Measurements from ENCODE around the gene THRB.

Gene THRB

DNA sequence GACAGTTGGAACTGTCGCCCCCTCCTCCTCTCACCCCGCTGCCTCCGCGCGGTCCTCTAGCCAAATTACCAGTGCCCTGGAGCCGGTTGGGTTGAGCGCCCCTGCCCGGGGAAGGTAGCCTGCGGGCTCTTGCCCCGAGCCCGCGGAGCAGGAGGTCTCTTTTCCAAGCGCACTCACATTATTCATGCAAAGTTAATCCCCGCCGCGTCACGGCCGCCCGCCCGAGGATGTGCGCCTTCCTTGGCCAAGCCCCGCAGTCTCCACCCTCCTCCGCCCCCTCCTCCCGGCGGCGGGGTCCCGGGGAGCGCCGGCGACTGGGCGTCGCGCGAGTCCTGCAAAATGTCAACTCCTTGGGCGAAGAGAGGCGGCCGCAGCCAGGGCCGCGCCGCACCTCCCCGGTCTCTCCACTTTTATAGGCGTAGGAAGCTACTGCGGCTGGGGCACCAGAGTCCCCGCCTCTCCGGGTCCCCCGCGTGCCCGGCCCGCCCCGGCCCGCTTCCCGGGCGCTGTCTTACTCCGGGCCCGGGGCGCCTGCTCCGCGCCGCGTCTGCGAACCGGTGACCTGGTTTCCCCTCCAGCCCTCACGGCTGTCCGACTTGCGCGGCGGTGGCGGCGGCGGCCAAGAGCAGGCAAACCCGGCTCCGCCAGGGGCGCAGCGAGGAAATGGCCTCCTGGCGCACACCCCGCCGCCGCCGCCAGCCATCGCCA is at the start of gene THRB:
Gene THRB, minus strand, starts transcription at position 233 of the 708 bp plus-strand sequence.
- DNase-seq: peak; percentile 51

DNA sequence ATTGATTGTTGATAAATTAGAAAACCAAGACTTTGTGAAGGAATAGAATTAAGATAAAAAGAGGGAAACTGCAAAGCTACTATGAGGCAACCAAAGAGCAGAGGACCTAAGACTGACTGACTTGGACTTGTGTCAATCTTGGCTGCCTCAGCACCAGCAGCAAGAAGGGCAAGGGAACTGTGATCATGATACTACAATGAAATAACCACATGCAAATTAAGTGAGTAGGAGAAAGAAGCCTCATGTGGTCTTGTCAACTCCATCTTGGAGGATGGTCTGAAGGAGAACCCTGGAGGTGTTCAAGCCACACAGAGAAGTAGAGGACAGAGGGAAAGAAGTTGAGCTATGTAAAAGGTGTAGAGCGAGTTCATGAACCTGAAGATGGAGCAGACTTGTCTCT is 47.3 kb upstream of the THRB start:
- DNase-seq: no peak

DNA sequence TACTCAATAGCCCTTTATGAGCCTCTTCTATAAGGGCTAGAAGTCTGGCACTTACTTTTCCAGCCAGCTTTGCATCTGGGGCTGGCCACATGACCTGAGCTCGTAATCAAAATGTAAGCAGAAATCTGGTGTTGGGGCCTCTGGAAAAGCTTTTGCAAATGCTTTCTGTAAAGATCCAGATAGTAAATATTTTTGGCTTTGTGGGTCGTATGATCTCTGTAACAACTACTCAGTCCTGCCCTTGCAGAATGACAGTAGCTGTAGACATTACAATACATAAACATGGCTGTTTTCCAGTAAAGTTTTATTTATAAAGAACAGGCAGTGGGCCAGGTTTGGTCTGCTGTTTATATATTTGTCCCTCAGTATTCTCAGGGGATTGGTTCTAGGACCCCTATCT is 46.2 kb upstream of the THRB start:
- DNase-seq: no peak

DNA sequence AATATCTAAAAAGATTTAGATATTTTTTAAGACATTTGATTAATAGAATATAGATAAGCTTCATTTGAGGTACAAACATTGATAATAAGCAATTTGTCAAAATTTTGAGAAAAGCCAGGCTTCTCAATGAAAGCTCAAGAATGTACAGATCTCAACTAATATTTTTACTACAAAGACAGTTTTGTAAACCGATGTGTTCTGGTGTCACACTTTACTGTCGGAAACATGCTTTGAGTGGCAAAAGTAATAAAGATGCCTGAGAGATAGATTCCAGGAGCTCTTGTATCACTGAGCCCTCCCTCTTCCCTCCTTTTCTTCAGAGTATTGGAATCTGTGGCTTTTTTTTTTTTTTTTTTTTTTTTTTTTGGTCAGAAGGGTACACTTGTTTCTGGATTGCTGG is 45.0 kb upstream of the THRB start:
- DNase-seq: no peak

DNA sequence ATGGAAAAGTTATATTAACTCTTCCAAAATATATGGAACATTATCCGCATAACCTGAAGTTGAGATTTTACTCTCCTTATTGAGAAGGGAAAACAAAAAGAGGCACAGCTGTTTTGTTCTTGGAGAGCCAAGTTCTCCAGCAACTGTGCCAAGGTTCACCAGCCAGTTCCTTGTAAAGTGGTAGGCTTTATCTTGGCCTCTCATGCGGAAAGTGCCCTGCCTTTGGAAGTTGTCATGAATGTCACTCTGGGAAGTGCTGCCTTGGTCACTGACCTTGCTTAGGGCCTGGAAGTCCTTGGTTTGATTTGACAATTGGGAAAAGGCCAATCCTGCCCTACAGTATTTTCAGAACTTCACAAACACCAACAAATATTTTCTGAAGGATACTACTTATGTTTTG is 44.2 kb upstream of the THRB start:
- DNase-seq: no peak

DNA sequence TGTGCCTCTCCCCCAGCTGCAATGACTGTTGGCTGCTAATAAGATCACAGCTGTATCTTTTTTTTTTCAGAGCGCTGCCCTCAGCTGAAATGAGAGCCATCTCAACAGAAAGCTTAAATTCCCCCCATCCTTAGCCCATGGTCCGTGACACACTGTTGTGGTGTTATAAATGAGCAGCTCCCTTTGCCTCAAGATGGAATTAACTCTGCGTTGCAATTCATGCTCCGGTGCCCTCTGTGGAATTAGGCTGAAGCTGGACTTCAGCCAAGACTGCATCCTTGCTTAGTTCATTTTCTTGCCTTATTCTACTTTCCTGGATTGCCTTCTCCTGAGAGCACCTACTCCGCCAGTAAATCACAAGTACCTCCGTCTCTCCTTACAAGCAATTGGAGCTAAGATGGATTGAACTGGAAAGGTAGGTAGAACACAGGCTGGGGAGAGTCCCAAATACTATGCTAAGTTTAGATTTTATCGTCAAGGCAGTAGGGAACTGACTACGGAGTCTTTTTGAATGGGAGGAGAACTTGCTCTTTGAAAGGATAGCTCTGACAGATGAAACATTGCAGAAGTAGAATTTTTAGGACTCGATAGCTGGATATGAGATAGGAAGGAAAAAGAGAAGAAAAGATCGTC is 39.0 kb upstream of the THRB start:
- no peak for DNase-seq

DNA sequence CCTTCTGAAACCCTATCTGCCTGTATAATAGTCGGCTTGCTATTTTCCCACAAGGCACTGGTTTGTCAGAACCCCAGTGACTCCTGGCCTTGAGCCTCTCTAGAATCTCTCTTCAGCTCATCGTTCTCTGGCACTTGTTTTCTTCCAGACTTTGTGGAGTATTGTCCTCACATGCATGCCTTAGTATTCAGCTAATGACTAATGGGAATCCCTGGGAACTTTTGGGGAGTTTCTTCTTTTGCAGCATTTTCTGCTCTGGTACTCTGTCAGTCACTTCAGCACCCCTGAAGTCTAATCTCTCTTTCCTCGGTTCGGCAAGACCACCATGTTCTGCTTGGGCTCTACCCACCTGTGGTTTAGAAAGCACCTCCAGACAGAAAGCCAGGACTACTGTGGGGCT is 35.8 kb upstream of the THRB start:
- DNase-seq: no peak

DNA sequence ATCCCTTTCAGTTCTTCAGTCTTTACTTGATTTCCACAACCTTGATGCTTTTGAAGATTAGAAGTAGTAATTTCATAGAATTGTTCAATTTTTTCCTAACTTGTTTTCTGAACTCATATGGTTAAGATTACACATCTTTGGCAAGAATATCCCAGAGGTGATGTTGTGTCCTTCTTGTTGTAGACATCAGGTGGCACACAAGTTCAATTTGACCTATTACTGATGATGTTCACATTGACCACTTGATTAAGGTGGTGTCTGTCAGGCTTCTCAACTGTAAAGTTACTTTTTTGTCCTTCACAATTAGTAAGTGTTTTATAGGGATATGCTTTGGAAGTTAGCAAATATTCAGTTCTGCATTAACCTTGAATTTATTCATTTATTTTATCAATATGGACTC is 34.6 kb upstream of the THRB start:
- no peak for DNase-seq

DNA sequence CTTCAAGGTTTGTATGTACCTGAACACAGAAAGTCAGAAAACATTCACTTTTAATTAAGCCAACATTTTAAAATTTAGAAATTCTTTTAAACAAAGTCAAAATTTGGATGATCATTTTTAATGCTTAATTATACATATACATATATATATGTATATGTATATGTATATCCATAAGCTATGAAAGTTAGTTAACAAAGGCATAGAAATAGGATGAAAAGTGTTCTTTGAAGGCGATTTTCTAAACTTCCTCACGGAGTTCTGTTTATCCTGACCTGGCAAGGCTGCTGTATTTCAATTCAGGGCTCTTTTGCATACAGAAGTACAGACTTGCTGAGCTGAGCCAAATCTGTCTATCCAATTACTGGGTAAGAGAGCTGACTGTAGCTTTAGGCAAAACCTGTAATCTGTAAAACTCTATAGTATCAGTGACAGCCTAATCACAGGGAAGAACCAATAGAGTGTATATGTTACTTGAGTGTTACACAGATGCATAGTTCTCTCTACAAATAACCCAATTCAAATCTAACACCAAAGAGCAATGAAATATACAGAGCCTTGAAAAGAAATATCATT is 32.1 kb upstream of the THRB start:
- no peak for DNase-seq

DNA sequence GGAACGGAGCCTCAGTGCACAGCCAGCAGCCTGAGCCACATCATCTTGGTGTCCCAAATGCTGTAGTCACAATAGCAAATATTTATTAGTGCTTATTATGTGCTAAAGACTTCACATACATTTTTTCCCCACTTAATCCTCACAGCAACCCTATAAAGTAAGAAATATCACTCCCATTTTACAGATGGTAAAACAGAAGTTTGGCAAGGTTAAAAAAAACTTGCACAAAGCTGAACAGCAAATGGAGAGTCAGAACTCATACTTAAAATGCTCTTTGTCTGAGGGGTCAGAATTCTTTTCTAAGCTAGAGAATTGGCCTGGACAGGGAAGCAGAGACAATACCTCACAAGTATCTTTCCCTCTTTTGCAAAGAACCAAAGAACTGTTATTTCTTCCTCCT is 30.9 kb upstream of the THRB start:
- DNase-seq: no peak

DNA sequence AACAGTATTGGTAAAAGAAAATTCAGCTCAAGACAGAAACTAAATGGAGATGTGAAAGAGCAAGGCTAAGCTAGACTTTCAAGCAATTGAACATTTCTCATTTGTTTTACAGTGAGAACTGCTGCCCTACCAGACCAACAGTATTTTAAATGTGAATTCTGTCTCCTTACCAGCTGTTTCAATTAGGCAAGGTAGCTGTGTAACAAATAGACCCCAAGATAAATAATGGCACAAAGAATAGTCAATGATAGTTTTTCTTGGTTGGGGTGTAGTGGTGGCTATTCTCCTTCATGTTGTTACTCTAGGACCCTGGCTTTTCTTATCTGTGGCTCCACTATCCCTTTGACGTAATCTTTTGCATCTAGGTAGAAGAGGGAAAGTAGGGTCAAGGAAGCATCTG is 30.4 kb upstream of the THRB start:
- DNase-seq: no peak

DNA sequence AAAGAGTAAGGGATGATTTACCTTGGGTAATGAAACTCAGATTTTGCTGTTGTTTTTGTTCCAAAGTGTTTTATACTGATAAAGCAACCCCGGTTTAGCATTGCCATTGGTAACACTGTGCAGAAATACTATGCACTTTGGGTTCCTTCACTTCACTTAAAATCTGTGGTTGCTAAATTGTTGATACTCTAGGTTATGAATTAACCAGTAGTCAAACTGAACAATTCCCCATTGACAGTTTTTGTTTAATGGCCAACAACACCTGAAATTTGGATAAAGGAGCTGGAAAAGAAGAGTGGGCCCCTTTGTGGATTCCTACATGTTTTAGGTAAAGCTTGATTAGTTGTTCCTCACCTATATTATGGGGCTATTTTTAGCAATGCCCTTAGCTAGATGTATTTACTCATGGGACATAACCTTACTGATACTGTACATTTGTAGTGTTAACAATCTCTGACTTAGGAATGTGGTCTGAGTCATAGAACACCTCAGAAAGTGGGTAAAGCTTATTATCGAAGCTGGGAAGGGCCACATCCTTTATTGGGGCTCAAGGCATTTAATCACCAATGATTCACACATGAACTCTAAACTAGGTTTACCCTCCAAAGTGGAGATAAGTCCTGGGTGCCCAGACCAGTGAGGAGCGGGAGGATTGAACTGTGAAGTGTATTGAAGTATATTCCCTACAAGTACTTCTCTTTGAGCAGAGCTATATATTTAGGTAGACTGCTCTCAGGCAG is 29.5 kb upstream of the THRB start:
- DNase-seq: no peak

DNA sequence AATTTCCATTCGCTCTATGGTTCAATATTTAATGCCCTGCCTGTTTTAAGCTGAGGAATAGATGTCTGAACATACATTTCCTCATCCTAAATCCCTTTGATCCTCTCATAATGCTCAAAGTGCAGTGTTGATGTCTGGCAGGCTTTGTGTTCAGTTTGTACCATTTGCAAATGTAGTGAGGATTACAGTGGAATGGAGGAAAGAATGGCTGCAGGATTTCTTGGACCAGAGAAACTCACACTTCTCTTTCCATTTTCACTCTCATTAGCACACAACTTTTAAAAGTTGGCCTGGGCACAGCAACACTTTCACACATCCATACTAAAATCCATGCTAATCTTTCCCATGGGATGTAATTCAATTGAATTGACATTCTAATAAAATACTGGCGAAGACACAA is 28.6 kb upstream of the THRB start:
- DNase-seq: no peak

DNA sequence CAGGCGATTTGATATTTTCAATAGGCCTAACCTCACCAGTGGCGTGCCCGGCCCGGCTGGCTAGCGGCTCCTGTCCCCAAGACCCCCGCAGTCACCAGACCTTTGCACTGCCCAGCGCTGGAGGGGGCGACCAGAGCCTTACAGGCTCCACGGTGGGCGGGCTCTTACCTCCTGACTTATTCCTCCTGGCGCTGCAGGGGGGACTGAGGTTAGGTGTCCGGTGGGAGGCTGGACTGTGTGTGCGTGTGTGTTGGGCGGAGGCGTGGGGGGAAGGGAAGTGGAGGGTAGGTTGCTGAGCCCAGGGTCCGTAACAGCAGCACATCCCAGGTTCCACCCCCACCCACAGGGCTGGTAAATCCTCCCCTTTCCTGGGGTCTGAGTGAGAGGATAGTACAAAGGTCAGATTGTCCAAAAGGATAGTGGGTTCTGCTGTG is 27.5 kb upstream of the THRB start:
- DNase-seq: no peak

DNA sequence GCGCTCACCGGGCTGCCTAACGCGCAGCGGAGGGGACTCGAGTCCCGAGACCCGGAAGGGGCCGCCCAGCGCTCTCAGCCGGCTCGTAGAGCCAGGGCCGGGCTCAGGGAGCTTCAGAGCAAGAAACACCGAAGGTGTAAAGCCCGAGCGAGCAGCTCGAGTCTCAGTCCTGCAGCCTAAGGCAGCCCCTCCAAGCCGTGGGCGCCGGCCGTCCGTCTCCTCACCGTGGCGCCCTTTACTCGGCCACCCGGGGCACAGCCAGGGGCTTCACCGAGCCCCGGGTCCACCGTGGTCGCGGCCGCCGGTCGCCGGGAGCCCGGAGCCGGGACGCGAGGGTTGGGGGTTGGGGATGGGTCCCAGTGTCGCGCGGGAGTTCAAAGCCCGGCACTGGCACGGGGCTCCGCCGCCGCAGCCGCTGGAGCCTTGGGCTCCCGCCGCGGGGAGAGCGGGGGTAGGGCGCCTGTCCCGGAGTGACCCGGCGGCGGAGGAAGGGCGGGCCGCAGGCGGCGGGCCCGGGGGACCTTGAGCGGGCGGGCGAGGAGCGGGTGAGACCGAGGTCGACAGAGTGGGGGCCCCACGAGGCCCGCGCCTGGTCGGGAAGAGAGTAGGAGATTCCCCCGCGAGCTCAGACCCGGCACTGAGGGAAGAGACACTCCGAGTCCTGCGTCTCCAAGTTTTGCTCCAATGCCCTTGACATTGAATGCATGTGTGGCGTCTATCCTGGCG is 26.9 kb upstream of the THRB start:
- peak; percentile 61 for DNase-seq

DNA sequence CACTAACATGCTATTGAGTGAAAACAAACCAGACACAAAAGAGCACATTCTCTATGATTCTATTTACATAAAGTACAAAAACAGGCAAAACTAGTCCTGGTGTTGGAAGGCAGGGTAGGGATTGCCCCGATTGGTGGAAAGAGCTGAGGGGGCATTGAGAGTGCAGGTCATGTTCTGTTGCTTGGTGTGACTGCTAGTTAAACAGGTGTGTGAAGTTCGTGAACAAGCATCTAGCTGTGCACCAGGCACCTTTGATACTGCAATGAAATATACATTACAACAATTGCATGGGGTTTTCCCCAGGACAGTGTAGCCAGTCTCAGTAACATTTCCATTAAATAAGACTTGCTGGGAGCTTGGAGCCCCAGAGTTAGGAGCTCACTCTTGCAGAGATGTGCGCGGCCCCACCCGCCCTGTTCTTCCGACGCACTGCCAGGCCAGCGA is 26.3 kb upstream of the THRB start:
- no peak for DNase-seq

DNA sequence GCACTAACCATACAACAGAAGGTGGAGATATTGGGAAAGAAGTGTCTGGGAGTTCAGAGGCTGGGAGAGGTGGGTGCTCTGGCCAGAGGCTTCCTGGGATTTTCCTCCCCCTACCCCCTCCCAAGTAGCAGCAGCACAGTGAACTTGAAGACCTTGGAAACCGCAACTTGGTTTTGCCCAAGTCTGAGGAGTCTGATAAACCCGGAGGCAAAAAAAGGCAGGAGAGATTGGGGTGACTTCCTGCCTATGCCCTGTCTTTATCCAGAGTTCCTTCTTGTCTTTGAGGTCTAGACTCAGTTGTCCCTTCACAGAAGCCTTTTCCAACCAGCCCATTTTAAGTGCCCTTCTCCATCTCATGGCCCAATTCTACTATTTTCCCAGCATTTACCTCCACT is 25.4 kb upstream of the THRB start:
- no peak for DNase-seq

DNA sequence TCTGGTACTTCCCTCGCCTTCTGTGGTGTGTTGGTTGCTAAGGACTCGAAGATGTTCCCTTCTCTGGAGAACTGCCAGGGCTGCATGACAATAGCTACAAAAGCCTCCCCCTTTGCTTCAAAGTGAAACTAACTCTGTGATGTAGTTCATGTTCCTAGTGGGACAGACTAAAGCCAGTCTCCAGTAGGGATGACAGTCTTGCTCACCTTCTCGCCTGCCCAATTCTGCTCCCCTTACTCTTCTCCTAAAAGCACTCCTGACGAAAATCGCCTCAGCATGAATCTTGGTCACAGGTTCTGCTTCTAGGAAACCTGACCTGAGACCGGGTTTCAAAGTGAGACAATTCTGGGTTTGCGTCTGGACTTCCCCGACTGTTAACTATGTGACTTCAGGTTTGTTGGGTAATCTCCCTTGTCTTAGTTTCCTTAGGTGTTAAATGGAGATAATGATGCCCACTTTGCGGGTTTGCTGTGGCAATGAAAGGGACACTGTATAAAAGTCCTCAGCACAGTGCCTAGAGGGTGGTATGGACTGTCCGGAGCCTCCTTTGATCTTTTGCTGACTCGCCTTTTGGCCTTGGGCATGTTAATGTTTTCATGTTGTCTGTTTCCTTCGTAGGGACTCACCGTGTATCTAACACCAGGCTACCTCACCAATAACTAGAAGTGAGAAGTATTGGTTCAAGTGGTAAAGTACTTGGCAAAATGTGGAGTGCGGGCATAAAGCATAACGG is 24.9 kb upstream of the THRB start:
- no peak for DNase-seq

DNA sequence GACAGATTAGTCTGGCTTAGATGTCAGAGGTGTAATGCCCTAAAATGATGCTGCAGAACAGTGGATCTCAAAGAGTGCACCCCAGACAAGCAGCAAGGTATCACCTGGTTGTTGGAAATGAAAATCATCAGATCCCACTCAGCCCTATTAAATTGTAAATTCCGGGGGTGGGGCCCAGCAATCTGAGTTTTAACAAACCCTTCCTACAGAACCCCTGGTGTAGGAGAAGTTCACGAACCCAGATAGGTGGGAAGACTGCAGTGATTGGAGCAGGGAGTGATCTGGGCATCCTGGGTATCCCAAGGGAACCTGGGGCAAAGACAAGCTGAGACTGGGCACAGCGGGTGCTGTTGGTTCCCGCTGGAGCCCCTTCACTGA is 24.3 kb upstream of the THRB start:
- DNase-seq: no peak

DNA sequence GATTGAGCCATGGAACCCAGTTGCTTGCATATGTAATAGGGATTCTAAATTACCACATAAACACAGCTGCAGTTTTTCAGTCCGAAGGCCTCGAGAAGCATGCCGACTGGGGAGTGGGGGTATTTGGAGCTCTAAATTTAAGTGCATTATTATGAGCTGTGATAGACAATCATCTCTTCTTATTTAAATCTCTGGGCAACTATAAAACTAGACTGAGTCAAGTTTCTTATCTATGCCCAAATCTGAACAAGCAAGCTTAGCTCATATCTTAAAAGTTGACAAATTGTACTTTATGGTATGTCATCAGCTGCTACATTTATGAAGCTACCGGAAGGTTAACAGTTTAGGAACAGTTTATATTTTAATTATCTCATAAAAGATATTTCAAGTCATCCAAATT is 19.5 kb upstream of the THRB start:
- no peak for DNase-seq

DNA sequence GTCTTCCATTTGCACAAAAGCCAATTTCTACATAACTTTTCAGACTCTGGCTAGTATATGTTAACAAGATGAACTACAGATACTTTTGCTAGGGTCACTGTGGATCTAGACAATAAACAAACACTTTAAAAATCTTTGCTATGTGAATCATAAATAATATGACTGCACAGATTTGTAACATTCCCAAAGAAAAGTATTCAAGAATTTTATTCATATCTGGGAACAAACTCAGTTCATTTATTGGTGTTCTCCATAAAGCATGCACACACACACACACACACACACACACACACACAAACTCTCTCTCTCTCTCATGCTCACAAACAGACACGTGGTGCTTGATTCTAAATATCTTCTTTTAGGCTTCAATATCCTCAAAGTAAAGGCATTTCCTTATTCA is 18.8 kb upstream of the THRB start:
- no peak for DNase-seq

DNA sequence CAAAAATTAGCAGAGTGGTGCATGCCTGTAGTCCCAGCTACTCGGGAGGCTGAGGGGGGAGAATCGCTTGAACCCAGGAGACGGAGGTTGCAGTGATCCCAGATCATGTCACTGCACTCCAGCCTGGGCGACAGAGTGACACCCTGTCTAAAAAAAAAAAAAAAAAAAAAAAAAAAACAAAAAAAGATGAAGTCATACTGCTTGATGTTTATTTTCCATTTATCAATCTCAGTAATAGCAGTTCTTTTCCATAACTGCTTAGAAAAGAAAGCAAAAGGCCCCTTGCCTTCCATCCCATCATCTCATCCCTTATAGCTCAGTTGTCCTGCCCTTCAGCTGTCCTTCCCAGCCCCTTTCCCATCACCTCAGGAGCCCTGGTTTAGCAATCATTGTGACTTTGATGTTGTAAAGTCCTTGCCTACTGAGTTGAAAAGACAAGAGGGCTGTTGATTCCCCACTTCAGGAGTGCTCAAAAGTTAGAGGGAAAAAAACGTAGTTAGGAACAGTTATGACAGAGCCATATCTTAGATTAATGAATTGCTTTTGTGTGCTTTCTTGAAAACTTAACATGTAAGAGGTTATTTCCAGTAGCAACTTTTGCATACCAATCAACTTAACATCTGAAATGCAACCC is 18.0 kb upstream of the THRB start:
- no peak for DNase-seq

Measured in NCI-H774 (cell line).